Measurements from ENCODE around the gene TMEM94.
"Not testable (repeated sequence)": the region's sequence is repeated elsewhere in the genome, so short reads cannot be mapped to it uniquely, and the experiment has no call there.

Gene TMEM94

DNA sequence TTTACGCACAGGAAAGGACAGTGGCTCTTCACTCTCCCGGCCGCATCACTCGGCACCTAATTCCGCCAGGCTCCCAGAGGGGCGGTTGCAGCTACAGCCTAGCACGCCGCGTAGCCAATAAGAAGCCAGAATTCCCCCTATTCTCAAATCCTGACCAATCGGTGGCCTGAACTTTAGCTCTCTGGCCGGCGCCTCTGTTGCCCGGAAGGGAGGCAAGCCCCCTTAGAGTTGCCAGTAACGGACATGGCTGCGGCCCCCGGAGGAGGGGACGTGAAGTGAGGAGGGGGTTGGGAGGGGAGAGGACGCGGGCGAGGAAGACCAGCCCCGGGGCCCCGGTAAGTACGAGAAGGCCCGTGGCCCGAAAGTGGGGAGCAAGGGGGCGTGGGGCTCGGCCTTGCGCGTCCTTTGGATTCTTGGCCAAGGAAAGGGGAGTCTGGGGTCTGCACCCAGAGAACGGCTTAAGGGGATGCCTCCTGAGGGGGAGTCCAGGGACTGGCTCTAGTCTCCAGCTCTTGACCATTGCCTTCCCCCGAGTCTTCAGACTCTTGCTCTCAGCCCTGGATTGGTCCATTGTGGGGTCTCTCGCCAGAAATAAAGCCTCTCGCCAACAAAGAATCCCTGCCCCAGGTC lies at the start of gene TMEM94:
Gene TMEM94, plus strand, starts transcription at position 219 of the 630 bp plus-strand sequence. CDS start 15,271 bp downstream, outside the sequence.
- DNase-seq (ENCODE audit: low read depth), result peak; percentile 89

DNA sequence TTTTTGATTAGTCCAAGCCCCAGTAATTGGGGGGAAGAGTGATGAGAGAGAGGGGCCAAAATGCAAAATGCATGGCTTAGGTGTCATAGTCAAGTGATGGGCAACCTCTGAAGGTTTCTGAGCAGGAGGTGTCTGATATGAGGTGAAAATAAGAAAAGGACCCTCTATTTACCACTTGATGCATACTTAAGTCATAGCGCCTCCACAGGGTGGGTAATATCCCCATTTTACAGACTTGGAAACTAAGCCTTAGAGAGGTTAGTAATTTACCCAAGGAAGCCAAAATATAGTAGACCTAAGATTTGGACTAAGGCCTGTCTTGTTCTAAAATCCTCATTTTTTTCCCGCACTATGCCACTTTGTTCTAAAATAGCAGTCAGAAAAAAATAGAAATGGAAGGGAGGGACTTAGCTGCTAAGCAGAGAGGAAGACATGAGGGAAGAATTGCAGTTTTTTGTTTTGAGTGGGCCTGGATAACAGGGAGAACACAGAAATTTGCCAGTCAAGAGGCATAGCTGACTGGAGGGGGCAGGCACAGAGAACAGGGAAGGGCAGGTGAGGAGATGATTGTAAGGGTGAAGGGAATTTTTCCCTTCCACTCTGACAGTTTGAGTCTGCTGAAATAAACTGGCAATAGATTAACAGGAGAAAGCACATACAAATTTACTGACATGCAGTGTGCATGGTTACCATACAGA lies 48.6 kb upstream of the TMEM94 start:
- DNase-seq (ENCODE audit: low read depth), result no peak

DNA sequence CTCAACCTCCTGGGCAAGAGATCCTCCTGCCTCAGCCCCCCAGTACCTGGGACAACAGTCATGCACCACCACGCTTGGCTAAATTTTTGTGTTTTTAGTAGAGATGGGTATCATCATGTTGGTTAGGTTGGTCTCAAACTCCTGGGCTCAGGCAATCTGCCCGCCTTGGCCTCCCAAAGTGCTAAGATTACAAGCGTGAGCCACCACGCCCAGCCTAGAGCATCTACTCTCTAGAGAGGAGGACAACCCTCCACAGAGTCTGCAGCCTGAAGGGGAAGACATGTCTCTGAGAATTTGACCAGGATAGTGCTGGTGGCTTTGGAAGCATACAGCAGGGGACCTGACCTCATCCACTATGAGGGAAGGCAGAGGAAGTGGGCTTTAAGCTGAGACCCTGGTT lies 46.3 kb upstream of the TMEM94 start:
- DNase-seq (ENCODE audit: low read depth), result no peak

DNA sequence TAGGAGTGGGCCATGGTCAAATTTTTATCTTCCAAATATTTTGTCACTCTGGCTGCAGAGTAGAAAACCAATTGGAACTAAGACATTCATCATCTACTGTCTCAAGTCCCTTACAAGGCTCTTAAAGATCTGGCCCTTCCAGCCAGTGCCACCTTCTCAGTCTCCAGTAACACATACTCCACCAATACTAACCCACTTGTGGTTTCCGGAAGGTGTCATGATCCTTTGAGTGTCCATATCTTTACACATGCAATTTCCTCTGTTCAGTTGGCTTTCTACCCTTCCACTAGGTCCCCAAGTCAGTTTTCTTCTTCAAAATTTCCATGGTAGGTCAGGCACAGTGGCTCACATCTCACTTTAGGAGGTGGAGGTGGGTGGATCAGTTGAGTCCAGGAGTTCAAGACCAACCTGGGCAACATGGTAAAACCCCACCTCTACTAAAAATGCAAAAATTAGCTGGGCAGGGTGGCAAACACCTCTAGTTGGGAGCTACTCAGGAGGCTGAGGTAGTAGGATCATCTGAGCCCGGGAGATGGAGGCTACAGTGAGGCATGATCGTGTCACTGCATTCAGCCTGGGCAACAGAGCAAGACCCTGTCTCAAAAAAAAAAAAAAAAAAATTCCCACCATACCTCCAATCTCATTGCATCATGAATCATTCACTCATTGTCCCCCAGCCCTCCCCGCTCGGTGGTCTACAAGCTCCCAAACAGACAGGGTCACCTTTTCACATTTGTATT lies 44.9 kb upstream of the TMEM94 start:
- no peak for DNase-seq (ENCODE audit: low read depth)

DNA sequence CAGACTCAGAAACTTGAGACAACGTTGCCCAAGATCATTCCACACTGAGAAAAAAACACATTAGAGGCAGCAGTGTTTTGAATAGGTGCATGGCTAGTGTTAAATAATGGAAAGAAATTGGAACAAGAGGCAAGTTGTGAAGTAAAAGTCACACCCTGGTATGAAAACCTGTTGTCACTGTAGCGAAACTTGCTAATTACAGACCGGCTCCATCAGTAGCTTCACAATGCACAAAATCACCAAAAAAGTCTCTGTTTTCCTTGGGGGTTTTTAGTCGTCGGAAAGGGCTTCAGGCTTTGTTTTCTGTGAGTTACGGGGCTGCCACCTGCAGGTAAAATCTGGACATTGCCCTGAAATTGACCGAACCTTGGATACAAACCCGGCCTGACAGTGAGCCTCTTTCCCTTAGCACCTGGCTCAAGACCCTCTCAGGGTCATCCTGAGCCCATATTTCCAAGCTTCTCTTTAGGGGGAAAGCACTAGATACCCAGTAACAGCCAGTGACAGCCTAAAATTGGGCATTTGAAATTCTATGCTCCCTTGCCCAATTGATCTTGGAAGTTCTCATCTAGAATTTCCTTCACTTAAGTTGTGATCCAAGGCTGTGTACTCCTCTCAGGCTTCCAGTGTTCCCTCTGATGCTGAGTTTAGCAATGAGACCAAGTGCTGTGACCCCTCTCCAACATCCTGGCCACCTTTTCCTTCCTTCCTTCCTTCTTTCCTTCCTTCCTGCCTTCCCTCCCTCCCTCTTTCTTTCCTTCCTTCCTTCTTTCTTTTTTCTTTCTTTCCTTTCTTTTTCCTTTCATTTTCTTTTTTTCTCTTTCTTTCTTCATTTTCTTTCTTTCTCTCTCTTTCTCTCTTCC lies 43.7 kb upstream of the TMEM94 start:
- no peak for DNase-seq (ENCODE audit: low read depth)

DNA sequence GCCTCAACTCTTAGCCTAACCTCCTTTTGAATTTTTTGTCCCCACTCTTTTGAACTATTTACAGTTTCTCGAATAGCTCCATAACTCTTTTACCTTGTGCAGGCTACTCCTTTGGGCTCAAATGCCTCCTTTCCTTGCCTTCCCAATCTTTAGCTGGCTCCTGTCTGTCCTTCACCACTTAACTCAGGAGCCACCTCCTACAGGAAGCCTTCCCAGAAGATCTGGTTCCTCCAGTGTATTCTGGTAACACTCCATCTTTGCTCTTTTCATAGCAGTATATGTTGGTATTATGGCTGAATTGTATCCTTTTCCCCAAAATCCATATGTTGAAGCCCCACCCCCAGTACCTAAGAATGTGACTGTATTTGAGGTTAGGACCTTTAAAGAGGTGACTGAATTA lies 41.9 kb upstream of the TMEM94 start:
- no peak for DNase-seq (ENCODE audit: low read depth)

DNA sequence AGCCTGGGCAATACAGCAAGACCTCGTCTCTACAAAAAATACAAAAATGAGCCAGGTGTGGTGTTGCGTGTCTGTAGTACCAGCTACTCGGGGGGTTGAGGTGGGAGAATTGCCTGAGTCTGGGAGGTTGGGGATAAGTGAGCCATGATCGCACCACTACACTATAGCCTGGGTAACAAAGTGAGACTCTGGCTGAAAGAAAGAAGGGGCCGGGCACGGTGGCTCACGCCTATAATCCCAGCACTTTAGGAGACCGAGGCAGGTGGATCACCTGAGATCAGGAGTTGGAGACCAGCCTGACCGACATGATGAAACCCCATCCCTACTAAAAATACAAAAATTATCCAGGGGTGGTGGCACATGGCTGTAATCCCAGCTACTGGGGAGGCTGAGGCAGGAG lies 40.4 kb upstream of the TMEM94 start:
- no peak for DNase-seq (ENCODE audit: low read depth)

DNA sequence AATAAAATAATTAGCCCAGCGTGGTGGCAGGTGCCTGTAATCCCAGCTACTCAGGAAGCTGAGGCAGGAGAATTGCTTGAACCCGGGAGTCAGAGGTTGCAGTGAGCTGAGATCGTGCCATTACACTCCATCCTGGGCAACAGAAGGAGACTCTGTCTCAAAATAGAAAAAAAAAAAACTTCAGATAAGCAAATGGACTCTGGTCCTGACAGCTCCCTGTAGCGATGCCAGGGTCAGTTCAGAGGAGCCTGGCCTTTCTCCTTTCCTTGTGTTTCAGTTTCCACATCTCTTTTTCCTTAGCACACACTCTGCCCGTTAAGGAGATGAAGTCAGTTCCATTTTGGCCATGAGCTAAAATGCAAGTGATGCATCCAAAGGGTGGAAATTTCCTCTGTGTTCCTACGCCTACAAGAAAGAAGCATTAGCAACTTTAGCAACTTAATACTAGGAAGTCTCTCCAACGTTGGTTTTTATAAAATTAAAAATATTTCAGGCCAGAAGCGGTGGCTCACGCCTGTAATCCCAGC lies 39.3 kb upstream of the TMEM94 start:
- DNase-seq (ENCODE audit: low read depth), result no peak

DNA sequence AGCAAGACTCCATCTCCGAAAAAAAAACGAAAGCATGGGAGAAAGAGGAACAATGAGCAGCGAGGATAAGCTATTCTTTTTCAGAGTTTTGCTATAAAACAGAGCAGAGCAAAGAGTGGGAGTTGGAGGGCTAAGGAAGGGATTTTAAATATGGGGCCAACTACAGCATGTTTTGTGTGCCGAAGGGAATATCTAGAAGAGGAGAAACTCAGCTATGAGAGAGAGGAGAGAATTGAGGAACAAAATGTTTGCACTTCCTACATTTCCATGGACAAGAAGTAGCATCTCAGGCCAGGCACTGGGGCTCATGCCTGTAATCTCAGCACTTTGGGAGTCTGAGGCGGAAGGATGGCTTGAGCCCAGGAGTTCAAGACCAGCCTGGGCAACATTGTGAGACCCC lies 37.9 kb upstream of the TMEM94 start:
- no peak for DNase-seq (ENCODE audit: low read depth)

DNA sequence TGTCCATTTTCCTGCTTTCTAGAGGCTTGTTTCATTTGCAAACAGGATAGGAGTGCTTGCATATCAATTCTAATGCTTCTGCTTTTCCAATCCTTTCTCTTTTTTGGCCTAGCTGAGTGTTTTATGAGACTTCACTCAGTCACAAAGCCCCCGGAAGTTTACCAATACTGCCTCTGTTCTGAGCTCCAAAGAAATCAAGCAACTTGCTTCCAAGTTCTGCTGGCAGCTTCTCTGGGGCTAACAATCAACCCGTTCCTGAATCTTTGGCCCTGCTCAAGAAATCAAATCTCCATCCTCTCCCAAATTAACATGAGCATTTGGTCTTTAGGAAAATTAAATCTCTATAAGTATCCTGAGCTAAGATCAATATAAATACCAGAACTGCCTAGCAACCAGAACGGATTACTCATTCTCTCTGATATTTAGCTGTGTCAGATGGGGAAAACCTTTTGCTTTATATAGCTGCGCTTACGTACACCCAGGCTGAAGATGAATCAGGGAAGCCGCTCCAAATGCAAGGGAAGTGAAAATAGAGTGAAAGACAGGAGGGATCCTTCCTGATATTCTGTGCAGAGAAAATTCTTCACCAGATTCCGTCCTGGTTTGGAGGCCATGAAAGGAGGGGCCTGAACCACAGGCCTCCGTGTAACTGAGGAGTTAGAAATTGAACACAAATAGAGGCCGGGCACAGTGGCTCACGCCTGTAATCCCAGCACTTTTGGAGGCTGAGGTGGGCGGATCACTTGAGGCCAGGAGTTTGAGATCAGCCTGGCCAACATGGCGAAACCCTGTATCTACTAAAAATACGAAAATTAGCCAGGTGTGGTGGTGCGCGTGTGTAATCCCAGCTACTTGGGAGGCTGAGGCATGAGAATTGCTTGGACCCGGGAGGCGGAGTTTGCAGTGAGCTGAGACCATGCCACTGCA lies 27.6 kb upstream of the TMEM94 start:
- DNase-seq (ENCODE audit: low read depth), result peak; percentile 84

DNA sequence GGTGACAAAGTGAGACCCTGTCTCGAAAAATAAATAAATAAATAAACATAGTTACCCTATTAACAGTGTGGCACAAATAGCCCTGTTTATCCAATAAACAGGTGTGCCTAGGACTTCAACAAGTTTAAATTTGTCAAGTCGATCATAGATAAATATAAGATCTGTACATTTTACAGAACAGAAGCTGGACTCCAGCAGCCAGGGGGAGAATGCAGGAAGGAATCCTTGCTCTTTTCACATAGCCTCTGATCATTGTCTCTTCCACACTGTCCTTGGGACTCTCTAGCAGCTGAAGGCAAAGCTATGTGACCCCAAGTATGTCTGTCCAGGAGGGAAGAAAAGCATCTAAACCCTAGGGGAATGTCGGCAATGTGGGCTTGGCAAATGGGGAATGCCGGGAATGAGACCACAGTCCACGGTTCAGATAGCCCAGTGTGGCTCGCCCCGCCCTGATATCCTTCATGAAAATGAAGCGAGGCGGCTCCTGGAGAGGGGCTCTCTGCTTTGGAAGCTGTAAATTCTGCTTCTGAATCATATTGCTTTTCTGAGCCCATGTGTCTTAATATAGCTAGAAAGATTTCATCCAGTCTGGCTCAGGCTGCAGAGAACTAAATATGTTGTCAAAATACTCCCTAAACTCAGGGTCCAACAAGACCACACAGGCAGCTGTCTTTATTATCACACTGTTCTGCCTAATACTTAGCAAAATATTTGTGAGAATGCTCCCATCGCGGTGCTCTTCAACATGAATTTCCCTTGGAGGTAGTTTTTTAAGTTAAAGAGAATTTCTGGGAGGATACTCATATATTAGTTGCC lies 26.1 kb upstream of the TMEM94 start:
- DNase-seq (ENCODE audit: low read depth), result peak; percentile 60

DNA sequence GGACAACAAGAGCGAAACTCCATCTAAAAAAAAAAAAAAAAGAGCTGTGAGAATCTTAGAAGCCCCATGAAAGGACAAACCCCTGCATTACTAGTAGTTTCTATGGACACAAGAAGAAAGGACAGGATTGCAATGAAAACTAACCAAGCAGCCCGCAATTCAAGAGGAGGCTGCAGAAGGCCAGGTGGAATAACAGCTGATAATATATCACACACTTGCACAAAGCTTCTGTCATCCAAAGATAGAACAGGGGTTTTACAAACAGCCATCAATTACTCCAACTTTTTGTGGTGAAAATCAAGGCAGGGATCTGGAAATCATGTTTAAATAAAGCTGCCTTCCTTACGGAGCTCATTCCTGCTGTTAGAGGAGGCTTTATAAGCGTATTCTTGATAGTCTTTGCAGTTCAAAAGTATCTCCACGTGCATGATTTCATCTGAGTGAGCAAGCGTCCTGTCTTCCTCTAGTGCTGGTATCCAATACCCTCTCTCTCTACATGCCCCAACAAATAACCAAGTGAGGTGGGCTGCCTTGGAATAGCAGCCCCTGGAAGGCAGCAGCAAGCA lies 23.1 kb upstream of the TMEM94 start:
- no peak for DNase-seq (ENCODE audit: low read depth)

DNA sequence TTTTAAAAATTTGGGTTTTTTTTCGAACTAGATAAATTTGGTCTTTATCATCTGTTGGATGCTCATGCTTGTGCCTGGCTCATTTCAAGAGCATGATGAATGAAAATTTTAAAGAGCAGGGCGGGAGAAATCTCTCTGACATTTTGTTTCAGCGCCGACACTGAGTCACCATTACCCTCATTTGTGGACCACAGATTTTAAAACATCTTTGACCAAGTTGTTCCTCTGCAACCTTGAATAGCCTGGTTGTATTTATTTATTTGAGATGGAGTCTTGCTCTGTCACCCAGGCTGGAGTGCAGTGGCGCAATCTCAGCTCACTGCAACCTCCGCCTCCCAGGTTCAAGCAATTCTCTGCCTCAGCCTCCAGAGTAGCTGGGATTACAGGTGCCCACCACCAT lies 22.0 kb upstream of the TMEM94 start:
- DNase-seq (ENCODE audit: low read depth), result not testable (repeated sequence)

DNA sequence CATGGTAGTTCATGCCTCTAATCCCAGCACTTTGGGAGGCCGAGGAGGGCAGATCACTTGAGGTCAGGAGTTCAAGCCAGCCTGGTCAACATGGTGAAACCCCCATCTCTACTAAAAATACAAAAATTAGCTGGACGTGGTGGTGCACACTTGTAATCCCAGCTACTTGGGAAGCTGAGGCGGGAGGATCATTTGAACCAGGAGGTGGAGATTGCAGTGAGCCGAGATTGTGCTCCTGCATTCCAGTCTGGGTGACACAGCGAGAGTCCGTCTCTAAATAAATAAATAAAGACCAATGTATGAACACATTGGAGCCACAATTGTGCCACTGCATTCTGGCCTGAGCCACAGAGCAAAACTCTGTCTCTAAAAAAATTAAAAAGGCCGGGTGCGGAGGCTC lies 19.0 kb upstream of the TMEM94 start:
- DNase-seq (ENCODE audit: low read depth), result not testable (repeated sequence)

DNA sequence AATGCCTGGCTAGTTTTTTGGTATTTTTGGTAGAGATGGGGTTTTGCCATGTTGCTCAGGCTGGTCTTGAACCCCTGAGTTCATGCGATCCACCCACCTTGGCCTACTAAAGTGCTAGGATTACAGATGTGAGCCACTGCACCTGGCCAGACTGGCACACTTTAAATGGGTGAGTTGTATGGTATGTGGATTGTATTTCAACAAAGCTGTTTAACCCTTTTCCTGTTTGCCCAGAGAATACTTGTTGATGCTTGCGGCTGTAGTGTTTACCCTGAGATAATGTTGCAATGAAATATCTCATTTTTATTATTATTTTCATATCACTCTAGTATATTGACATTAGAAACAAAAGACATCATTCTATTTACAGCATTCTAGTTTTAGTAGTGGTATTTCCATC lies 17.1 kb upstream of the TMEM94 start:
- DNase-seq (ENCODE audit: low read depth), result no peak

DNA sequence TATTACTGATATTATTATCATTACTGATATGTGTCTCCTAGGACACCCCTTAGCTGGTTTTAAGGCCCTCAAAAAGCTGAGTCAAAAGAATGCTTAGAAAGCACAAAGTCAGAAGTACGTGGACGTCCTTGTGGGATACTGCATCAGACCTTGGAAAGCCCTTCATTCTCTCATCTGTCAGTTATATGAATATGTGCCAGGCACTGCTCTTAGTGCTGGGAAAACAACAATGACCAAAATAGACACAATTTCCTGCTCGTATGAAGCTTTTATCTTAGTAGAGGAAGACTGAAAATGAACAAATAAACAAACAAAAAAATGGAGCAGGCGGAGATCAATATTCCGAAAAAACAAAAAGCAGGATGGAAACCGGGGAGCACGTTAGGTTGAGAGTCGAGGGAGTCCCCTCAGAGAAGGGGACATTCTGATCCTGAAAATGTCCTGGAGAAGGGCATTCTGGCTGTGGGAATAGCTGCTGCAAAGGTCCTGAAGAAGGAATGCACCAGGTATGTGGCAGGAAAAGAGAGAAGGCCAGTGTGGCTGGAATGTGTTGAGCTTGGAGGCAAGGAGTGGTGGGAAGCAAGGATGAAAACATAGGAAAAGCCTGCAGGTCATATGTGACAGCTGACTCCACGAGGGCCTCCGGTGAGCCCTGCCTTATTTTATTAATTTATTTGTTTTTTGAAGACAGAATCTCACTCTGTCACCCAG lies 15.5 kb upstream of the TMEM94 start:
- DNase-seq (ENCODE audit: low read depth), result no peak

DNA sequence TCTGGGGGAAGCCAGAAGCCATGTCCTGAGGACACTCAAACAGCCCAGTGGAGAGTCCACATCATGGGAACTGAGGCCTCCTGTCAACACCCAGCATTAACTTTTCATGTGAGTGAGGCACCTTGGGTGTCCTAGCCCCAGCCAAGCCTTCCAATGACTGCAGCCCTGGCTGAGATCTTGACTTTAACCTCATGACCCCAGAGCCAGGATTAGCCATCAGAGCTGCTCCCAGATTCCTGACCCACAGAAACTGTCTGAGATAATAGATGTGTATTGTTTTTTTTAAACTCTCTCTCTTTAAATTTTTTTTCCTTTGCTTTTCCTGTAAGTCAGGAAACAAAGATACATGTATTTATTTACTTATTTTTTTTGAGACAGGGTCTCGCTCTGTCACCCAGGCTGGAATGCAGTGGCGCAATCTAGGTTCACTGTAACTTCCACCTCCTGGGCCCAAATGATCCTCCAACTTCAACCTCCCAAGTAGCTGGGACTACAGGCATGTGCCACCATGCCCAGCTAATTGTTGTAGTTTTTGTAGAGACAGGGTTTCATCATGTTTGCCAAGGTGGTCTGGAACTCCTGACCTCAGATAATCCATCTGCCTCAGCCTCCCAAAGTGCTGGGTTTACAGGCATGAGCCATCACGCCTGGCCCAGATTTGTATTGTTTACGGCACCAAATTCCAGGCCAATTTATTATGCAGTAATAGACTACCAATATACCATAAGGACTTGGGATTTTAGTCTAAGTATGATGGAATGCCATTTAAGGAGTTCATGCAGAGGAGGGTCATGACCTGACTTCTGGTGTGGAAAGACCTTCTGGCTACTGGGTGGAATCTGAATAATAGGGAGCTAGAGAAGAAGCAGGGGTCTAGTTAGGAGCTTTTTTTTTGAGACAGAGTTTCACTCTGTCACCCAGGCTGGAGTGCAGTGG lies 14.0 kb upstream of the TMEM94 start:
- DNase-seq (ENCODE audit: low read depth), result no peak

DNA sequence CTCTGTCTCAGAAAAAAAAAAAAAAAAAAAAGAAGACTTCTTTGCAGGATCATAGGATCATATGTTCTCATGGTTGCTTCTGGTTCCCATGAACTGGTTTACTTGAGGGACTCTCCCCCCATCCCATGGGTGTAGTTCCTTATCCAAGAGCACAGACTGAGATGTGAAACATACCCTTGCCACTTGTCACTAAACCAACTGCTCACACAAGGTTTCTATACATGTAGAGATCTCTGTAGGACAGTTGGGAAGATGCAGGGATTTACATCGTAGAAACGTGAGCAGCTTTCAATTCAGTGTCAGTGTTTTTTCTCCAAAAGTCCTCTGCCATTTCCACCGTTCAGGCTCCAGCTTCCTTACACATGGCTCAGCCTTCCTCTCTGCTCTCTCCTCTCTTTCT lies 11.1 kb upstream of the TMEM94 start:
- no peak for DNase-seq (ENCODE audit: low read depth)

Measured in non-pigmented ciliary epithelial cell (primary cell).